HPDE6-E6E7 (cell line): ENCODE measurements around the gene ATP10A.

ENCODE experiments used
- DNase-seq: peaks from one replicate; pipeline ENCODE4 v3.0.0; 2011; ENCODE audit warnings: missing footprints; ENCODE audit errors: extremely low spot score

ATP10A gene

GRCh38 chr15:25700916-25701315 lies 162.2 kb downstream of the ATP10A start:
- no peak for DNase-seq

GRCh38 chr15:25697586-25697985 lies 165.5 kb downstream of the ATP10A start:
- DNase-seq: no peak

- DNase-seq: no peak
These were observed 167.0 kb downstream of the ATP10A start for GRCh38 chr15:25695875-25696760.

GRCh38 chr15:25694823-25695312 lies 168.3 kb downstream of the ATP10A start:
- no peak for DNase-seq

GRCh38 chr15:25694239-25694584 lies 168.9 kb downstream of the ATP10A start:
- no peak for DNase-seq

- DNase-seq: no peak
These were observed 169.5 kb downstream of the ATP10A start for GRCh38 chr15:25693321-25694238.

GRCh38 chr15:25691544-25692430 lies 171.3 kb downstream of the ATP10A start:
- DNase-seq: no peak

GRCh38 chr15:25690673-25691543 lies 172.2 kb downstream of the ATP10A start:
- DNase-seq: no peak

GRCh38 chr15:25689592-25689991 lies 173.5 kb downstream of the ATP10A start:
- no peak for DNase-seq

- DNase-seq: no peak
These were observed 175.0 kb downstream of the ATP10A start for GRCh38 chr15:25688166-25688565.

GRCh38 chr15:25687689-25688088 lies 175.4 kb downstream of the ATP10A start:
- DNase-seq: no peak

- DNase-seq: no peak
These were observed 175.9 kb downstream of the ATP10A start for GRCh38 chr15:25687276-25687675.

- DNase-seq: no peak
These were observed 176.3 kb downstream of the ATP10A start for GRCh38 chr15:25686780-25687179.

GRCh38 chr15:25684521-25685431 lies 178.4 kb downstream of the ATP10A start:
- DNase-seq: no peak

GRCh38 chr15:25683911-25684310 lies 179.2 kb downstream of the ATP10A start:
- DNase-seq: no peak

GRCh38 chr15:25683415-25683814 lies 179.7 kb downstream of the ATP10A start:
- no peak for DNase-seq

- DNase-seq: no peak
These were observed 180.8 kb downstream of the ATP10A start for GRCh38 chr15:25682340-25682739.

- DNase-seq: no peak
These were observed 182.5 kb downstream of the ATP10A start for GRCh38 chr15:25680686-25681025.

- DNase-seq: no peak
These were observed 183.0 kb downstream of the ATP10A start for GRCh38 chr15:25679964-25680685.
